ENCODE data around the gene ZNF334. TPM values are rescaled to one million over a fixed set of nuclear protein-coding genes. Genes with fewer than 3 reads are reported as not detected.

Gene ZNF334
- total RNA-seq, 2 experiments from 2014 or later: 1.1 to 1.3 TPM

DNA sequence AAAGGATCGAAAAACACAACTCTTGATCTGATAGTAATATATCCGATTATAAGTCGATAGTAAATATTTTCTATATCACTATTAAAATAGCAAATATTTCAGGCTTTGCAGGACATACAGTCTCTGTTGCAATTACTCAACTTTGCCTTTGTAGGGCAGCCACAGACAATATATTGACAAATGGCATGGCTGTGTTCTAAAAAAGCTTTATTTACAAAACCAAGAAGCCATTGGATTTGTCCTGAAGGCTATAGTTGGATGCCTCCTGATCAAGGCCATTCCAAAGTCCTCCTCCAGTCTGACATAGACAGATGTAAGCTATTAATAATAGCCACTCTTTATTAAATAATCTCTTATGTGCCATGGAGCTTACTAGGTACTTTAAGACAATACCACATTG is 31.2 kb upstream of the ZNF334 start:
- ChIA-PET CTCF (interaction anchor here (0.7 to 7.8 kb wide), 26 partner anchors 8 to 574 kb away, joined by 3 to 90 read pairs (median 6); partner anchors contain the start of gene TP53RK), POLR2A (interaction anchor here (0.6 to 1.9 kb wide), 4 partner anchors 9 to 144 kb away, joined by 3 to 5 read pairs (median 4); partner anchors contain the start of gene TP53RK)
- peak; percentile 16 for ATAC-seq
- Mint-ChIP-seq H3K27me3 (ENCODE audit: low read depth) (peaks cover 14% of the 10 kb centered on the region), H3K9me3 (ENCODE audit: insufficient read depth) (no peaks in the 10 kb centered on the region), H3K4me1 (ENCODE audit: low read depth) (peaks cover 5% of the 10 kb centered on the region), H3K4me3 (peak overlapping the region; percentile 68), H3K36me3 (ENCODE audit: low read depth) (no peaks in the 10 kb centered on the region), H3K27ac (peak overlapping the region; percentile 97)
- DNase-seq: no peak

DNA sequence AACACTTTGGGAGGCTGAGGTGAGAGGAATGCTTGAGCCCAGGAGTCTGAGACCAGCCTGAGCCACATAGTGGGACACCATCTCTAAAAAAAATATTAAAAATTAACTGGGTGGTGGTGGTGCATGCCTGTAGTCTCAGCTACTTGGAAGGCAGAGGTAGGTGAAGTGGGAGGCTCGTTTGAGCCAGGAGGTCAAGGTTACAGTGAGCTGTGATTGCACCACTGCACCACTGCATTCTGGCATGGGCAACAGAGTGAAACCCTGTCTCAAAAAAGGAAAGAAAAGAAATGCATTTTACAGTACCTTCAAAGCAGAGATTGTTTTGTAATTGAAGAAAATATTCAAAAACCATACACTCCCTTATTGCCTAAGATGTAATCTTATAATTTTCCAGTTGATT is 30.6 kb upstream of the ZNF334 start:
- peaks cover 5% of the 10 kb centered on the region for H3K4me1 Mint-ChIP-seq (ENCODE audit: low read depth)
- ChIA-PET CTCF (interaction anchor here (1.0 to 7.8 kb wide), 19 partner anchors 9 to 214 kb away, joined by 3 to 90 read pairs (median 8); partner anchors contain the start of gene TP53RK), POLR2A (no interaction called here)
- H3K9me3 Mint-ChIP-seq (ENCODE audit: insufficient read depth): no peaks in the 10 kb centered on the region
- no peak for DNase-seq
- H3K4me3 Mint-ChIP-seq: no peak overlapping the region
- H3K27ac Mint-ChIP-seq: peak overlapping the region; percentile 4
- no peaks in the 10 kb centered on the region for H3K36me3 Mint-ChIP-seq (ENCODE audit: low read depth)
- H3K27me3 Mint-ChIP-seq (ENCODE audit: low read depth): peaks cover 19% of the 10 kb centered on the region
- ATAC-seq: no peak

DNA sequence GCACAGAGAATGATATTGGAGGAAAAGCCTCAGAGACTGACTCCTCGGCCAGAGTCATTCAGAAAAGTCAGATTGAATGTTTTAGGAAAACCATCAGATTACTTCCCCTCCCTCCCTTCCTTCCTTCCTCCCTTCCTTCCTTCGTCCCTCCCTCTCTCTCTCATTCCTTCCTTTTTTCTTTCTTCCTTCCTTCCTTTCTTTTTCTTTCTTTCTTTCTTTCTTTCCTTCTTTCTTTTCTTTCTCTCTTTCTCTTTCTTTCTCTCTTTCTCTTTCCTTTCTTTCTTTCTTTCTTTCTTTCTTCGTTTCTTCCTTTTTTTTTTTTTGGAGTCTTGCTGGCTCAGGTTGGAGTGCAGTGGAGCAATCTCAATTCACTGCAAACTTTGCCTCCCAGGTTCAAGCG is 29.7 kb upstream of the ZNF334 start:
- Mint-ChIP-seq H3K27me3 (ENCODE audit: low read depth) (peaks cover 27% of the 10 kb centered on the region), H3K9me3 (ENCODE audit: insufficient read depth) (no peaks in the 10 kb centered on the region), H3K4me3 (no peak overlapping the region), H3K4me1 (ENCODE audit: low read depth) (peaks cover 5% of the 10 kb centered on the region), H3K27ac (no peak overlapping the region), H3K36me3 (ENCODE audit: low read depth) (no peaks in the 10 kb centered on the region)
- DNase-seq (no peak), ATAC-seq (no peak)
- POLR2A ChIA-PET: no interaction called here
- CTCF ChIA-PET: interaction anchor here (7.8 kb wide), 1 partner anchor 17 kb away, joined by 90 read pairs; no protein-coding TSS in a partner anchor

DNA sequence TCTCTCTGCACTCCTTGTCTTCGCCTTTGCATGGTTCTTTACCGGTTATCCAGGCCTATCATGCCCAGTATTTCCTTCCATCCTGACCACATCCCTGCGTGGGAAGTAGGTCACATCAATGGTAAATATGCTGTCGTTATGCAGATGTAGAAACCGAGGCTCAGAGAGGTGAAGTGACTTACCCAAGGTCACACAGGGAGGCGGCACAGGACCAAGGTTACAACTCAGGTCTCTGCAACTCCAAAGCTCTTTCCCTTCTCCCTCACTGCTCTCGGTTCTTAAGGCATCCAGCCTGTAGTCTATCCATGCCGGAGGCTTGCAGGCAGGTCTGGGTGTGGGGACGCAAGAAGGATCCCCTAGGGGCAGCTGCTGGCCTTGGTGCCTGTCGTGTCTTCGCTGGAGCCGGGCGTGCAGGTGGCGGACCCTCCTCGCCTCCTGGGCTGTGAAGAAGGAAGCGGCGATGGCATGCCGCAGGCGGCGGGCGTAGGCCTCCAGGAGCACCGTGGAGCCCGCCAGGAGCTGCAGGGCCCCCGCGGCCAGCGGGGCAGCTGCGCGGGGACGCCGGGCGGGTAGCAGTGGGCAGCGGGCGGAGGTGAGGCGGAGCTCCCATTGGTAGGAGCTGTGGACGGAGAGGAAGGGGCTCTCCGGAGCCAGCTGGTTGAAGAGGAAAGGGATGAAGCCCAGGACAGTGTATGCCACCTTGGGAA is 28.0 kb upstream of the ZNF334 start:
- POLR2A ChIA-PET: interaction anchor here (1.1 kb wide), 1 partner anchor 11 kb away, joined by 6 read pairs; no protein-coding TSS in a partner anchor
- Mint-ChIP-seq H3K27ac (no peak overlapping the region), H3K4me3 (no peak overlapping the region), H3K36me3 (ENCODE audit: low read depth) (no peaks in the 10 kb centered on the region), H3K27me3 (ENCODE audit: low read depth) (peaks cover 31% of the 10 kb centered on the region), H3K4me1 (ENCODE audit: low read depth) (peaks cover 5% of the 10 kb centered on the region), H3K9me3 (ENCODE audit: insufficient read depth) (no peaks in the 10 kb centered on the region)
- ATAC-seq (no peak), DNase-seq (no peak)
- CTCF ChIA-PET: interaction anchor here (1.4 to 2.0 kb wide), 2 partner anchors 21 to 139 kb away, joined by 5 to 6 read pairs; no protein-coding TSS in a partner anchor

DNA sequence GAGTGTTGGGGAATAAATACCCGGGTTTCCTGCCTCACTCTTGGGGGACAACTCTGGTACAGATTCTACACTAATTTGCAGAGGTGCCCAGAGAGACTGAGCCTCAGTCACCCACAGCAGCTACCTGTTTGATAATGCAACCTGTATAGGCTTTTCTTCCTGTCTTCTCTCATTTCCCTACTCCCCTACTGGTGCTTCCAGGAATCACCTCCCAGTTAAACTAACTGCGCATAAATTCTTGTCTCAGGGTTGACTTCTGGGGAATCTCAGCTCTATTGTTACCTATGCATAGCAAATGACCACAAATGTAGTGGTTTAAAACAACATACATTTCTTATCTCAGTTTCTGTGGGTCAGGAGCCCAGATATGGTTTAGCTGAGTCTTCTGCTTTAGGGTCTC is 25.8 kb upstream of the ZNF334 start:
- H3K4me1 Mint-ChIP-seq (ENCODE audit: low read depth): peaks cover 5% of the 10 kb centered on the region
- POLR2A ChIA-PET: interaction anchor here (1.9 kb wide), 1 partner anchor 151 kb away, joined by 5 read pairs; the partner anchor contains the start of gene TP53RK
- no peaks in the 10 kb centered on the region for H3K9me3 Mint-ChIP-seq (ENCODE audit: insufficient read depth)
- no peaks in the 10 kb centered on the region for H3K36me3 Mint-ChIP-seq (ENCODE audit: low read depth)
- DNase-seq (no peak), ATAC-seq (no peak)
- no peak overlapping the region for H3K27ac Mint-ChIP-seq
- peaks cover 40% of the 10 kb centered on the region for H3K27me3 Mint-ChIP-seq (ENCODE audit: low read depth)
- no peak overlapping the region for H3K4me3 Mint-ChIP-seq
- CTCF ChIA-PET: no interaction called here

DNA sequence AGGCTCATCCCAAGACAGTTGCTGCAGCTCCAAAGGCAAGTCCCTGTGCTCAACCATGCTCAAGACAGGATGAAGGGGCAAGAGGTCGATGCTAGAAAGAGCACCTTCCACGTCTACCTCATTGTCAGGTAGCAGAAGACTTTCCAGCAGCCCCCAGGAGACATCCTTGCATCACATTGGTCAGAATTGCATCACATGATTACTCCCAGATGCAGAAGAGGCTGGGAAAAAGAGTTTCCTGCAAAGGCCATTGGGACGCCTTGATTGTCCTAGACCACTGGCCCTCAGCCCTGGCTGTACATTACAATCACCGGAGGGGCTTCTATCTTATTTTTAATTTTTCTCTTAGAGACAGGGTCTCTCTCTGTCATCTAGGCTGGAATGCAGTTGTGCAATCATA is 17.3 kb upstream of the ZNF334 start:
- POLR2A ChIA-PET: no interaction called here
- no peak for DNase-seq
- Mint-ChIP-seq H3K4me1 (ENCODE audit: low read depth) (no peaks in the 10 kb centered on the region), H3K36me3 (ENCODE audit: low read depth) (no peaks in the 10 kb centered on the region), H3K27ac (peak overlapping the region; percentile 8), H3K27me3 (ENCODE audit: low read depth) (peaks cover 30% of the 10 kb centered on the region), H3K4me3 (no peak overlapping the region), H3K9me3 (ENCODE audit: insufficient read depth) (no peaks in the 10 kb centered on the region)
- ATAC-seq: no peak
- CTCF ChIA-PET: interaction anchor here (0.7 to 2.4 kb wide), 2 partner anchors 14 to 150 kb away, joined by 3 to 11 read pairs; no protein-coding TSS in a partner anchor

DNA sequence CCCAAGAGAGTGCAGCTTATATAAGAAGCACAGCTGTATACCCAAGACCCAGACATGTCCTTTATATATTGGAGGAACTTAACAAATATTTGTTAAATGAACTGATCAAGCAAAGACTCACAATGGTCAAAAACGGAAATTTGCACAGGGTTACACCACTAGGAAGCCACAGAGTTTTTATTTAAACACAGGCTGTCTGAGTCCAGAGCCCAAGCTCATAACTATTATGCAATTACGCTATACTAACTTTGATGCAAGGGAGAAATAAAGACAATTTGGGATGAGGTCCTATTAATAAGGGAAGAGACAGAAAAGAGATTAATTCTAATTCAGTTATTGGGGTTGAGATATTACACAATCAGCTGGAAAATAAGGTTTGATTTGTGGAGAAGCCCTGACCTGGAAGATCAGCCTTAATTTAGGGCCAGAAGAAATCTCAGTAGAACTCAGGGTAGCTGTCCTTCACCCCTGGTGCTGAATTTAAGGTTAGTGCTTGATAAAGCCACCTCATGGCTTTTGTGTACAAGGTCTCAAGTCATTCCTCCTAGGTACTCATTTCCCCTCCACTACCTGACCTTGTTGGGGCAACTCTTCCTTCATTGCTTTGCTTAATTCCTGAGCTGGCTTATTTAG is 10.5 kb upstream of the ZNF334 start:
- ATAC-seq: no peak
- peak; percentile 51 for DNase-seq
- ChIA-PET POLR2A (no interaction called here), CTCF (interaction anchor here (0.8 to 2.1 kb wide), 6 partner anchors 12 to 229 kb away, joined by 3 to 8 read pairs (median 4); no protein-coding TSS in a partner anchor)
- H3K36me3 Mint-ChIP-seq (ENCODE audit: low read depth): no peaks in the 10 kb centered on the region
- H3K27ac Mint-ChIP-seq: no peak overlapping the region
- H3K9me3 Mint-ChIP-seq (ENCODE audit: insufficient read depth): no peaks in the 10 kb centered on the region
- H3K4me1 Mint-ChIP-seq (ENCODE audit: low read depth): no peaks in the 10 kb centered on the region
- H3K27me3 Mint-ChIP-seq (ENCODE audit: low read depth): peaks cover 36% of the 10 kb centered on the region
- H3K4me3 Mint-ChIP-seq: no peak overlapping the region

DNA sequence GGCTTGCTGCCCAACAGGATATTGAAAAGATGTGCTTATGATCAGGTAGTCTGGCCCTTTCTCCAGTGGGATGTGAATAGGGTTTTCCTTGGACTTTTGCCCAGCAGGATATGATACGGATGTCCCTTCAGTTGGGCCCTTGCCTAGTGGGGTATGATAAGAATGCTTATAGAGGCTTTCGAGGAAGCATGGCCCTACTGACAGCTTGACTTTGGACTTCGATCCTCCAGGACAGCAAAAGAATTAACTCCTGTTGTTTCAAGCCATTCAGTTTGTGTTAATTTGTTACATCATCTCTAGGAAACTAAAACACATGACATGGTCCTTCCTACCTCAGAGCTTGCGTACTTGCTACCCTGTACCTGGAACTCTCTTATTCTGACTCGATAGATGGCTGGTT is 9.7 kb upstream of the ZNF334 start:
- Mint-ChIP-seq H3K4me1 (ENCODE audit: low read depth) (no peaks in the 10 kb centered on the region), H3K9me3 (ENCODE audit: insufficient read depth) (no peaks in the 10 kb centered on the region), H3K27me3 (ENCODE audit: low read depth) (peaks cover 33% of the 10 kb centered on the region), H3K36me3 (ENCODE audit: low read depth) (no peaks in the 10 kb centered on the region), H3K4me3 (no peak overlapping the region), H3K27ac (no peak overlapping the region)
- POLR2A ChIA-PET: no interaction called here
- CTCF ChIA-PET: interaction anchor here (0.8 to 2.1 kb wide), 5 partner anchors 22 to 157 kb away, joined by 3 to 8 read pairs (median 4); no protein-coding TSS in a partner anchor
- DNase-seq (no peak), ATAC-seq (no peak)

DNA sequence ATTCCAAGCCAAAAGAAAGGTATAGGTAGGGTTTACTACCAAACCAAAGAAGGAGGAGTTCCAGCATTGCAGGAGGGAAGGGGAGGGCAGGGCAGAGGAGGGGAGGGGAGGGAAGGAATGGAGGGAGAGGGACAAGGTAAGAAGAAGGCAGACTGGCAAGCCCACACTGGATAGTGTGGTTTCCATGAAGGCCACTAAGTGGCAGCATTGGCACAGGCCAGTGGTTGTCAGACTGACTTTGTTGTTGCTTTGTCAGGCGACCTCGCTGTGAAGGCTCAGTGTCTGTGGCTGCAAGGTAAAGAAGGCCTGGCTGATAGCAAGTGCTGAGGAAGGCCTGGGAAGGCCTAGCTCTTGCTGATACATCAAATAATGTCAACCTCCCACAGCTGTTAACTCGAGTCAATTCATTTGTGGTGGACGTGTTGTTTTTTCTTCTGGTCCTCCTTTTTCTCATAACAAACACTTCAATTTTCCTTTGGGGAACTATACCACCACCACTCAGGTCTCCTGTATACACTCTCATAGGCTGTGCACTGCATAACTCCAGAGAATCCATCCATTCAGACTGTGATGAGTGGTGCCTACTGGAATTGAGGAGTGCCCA is 7.7 kb upstream of the ZNF334 start:
- H3K27me3 Mint-ChIP-seq (ENCODE audit: low read depth): peaks cover 29% of the 10 kb centered on the region
- H3K4me3 Mint-ChIP-seq: no peak overlapping the region
- POLR2A ChIA-PET: no interaction called here
- no peaks in the 10 kb centered on the region for H3K4me1 Mint-ChIP-seq (ENCODE audit: low read depth)
- CTCF ChIA-PET: interaction anchor here (1.2 to 1.9 kb wide), 8 partner anchors 9 to 162 kb away, joined by 3 to 9 read pairs (median 4); no protein-coding TSS in a partner anchor
- H3K27ac Mint-ChIP-seq: no peak overlapping the region
- ATAC-seq: peak; percentile 92
- H3K36me3 Mint-ChIP-seq (ENCODE audit: low read depth): no peaks in the 10 kb centered on the region
- peak; percentile 73 for DNase-seq
- no peaks in the 10 kb centered on the region for H3K9me3 Mint-ChIP-seq (ENCODE audit: insufficient read depth)

DNA sequence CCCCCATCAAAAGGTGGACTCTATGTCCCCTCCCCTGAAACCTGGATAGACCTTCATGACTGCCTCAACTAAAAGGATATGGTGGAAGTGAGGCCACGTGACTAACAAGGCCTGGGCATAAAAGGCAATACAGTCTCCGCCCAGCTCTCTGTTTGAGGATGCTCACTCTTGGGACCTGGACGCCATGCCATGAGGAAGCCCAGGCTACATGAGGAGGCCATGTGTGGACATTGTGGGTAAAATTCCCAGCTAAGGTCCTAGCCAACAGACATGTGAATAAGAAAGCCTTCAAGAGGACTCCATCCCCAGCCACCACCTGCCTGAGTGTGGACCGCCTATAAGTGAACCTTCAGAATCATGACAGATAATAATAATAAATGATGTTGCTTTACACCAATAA is 7.2 kb upstream of the ZNF334 start:
- Mint-ChIP-seq H3K27me3 (ENCODE audit: low read depth) (peaks cover 28% of the 10 kb centered on the region), H3K27ac (no peak overlapping the region), H3K9me3 (ENCODE audit: insufficient read depth) (no peaks in the 10 kb centered on the region), H3K4me3 (no peak overlapping the region), H3K36me3 (ENCODE audit: low read depth) (no peaks in the 10 kb centered on the region), H3K4me1 (ENCODE audit: low read depth) (no peaks in the 10 kb centered on the region)
- ChIA-PET CTCF (interaction anchor here (0.9 to 1.9 kb wide), 9 partner anchors 9 to 166 kb away, joined by 3 to 9 read pairs (median 4); no protein-coding TSS in a partner anchor), POLR2A (no interaction called here)
- no peak for DNase-seq
- no peak for ATAC-seq

DNA sequence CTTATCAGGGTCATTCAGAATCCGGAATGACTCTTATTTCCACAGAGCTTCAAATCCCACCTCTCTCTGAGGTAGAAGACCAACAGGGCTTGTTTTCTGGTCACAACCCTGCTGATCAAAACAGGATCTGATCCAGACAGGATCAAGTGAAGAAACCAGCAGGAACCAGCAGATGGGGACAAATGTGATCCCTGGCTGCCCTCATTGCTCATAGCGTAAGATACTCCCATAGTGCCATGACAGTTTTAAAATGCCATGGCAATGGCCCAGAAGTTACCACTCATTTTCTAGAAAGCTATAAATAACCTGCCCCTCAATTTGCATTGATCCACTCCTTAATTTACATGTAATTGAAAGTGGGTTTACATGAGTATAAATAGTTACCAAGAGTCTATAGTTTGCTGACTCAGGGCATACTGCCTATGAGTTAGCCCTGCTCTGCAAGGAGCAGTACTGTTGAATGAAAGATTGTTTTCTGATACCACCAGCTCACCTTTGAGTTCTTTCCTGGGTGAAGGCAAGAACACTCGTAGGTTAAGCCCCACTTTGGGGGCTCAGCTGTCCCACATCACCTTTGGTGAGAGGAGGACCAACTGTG is 6.2 kb upstream of the ZNF334 start:
- ChIA-PET POLR2A (no interaction called here), CTCF (interaction anchor here (0.9 to 1.5 kb wide), 4 partner anchors 8 to 167 kb away, joined by 3 to 6 read pairs (median 4); no protein-coding TSS in a partner anchor)
- H3K9me3 Mint-ChIP-seq (ENCODE audit: insufficient read depth): no peaks in the 10 kb centered on the region
- H3K4me3 Mint-ChIP-seq: no peak overlapping the region
- no peaks in the 10 kb centered on the region for H3K36me3 Mint-ChIP-seq (ENCODE audit: low read depth)
- peaks cover 25% of the 10 kb centered on the region for H3K27me3 Mint-ChIP-seq (ENCODE audit: low read depth)
- H3K27ac Mint-ChIP-seq: no peak overlapping the region
- no peaks in the 10 kb centered on the region for H3K4me1 Mint-ChIP-seq (ENCODE audit: low read depth)
- DNase-seq (no peak), ATAC-seq (no peak)

All from activated CD8-positive, alpha-beta T cell treated with anti-CD3 and anti-CD28 coated beads, Interleukin-2, amount 10 ng/mL, durations not matched to agents 7 days and 5 days (primary cell).